NCI-H1092 treated with DMSO at 0.1 percent for 48 hours (cell line): ENCODE measurements around the gene KLC1.

Experiments used
- DNase-seq: peaks from one replicate; lab custom pipeline; 2025; lab: John Stamatoyannopoulos, UW

The KLC1 gene

GRCh38 chr14:103659631-103660030 is 30.6 kb downstream of the KLC1 start:
- DNase-seq, result no peak

- no peak for DNase-seq
Observed at GRCh38 chr14:103662029-103662428, 33.0 kb downstream of the KLC1 start.

- DNase-seq, result no peak
Observed at GRCh38 chr14:103662591-103662990, 33.6 kb downstream of the KLC1 start.

- no peak for DNase-seq
Observed at GRCh38 chr14:103663506-103663905, 34.5 kb downstream of the KLC1 start.

- no peak for DNase-seq
Observed at GRCh38 chr14:103667671-103668070, 38.7 kb downstream of the KLC1 start.

GRCh38 chr14:103668117-103668516 is 39.1 kb downstream of the KLC1 start:
- no peak for DNase-seq

- DNase-seq, result no peak
Observed at GRCh38 chr14:103669370-103669769, 40.4 kb downstream of the KLC1 start.

GRCh38 chr14:103671911-103672310 is 42.9 kb downstream of the KLC1 start:
- DNase-seq, result no peak

GRCh38 chr14:103675957-103676356 is 46.9 kb downstream of the KLC1 start:
- no peak for DNase-seq

GRCh38 chr14:103676881-103677675 is 48.1 kb downstream of the KLC1 start:
- DNase-seq, result no peak

- no peak for DNase-seq
Observed at GRCh38 chr14:103679351-103679750, 50.3 kb downstream of the KLC1 start.

- DNase-seq, result no peak
Observed at GRCh38 chr14:103680491-103681231, 51.6 kb downstream of the KLC1 start.

- DNase-seq, result no peak
Observed at GRCh38 chr14:103683139-103683538, 54.1 kb downstream of the KLC1 start.

- DNase-seq, result no peak
Observed at GRCh38 chr14:103684471-103684870, 55.5 kb downstream of the KLC1 start.

GRCh38 chr14:103684871-103685270 is 55.9 kb downstream of the KLC1 start:
- DNase-seq, result no peak

GRCh38 chr14:103685276-103686211 is 56.5 kb downstream of the KLC1 start:
- DNase-seq, result no peak

GRCh38 chr14:103686831-103687485 is 57.9 kb downstream of the KLC1 start:
- no peak for DNase-seq

- DNase-seq, result no peak
Observed at GRCh38 chr14:103687712-103688111, 58.7 kb downstream of the KLC1 start.

- no peak for DNase-seq
Observed at GRCh38 chr14:103688441-103688840, 59.4 kb downstream of the KLC1 start.

- DNase-seq, result no peak
Observed at GRCh38 chr14:103688906-103689902, 60.2 kb downstream of the KLC1 start.

- no peak for DNase-seq
Observed at GRCh38 chr14:103690332-103690731, 61.3 kb downstream of the KLC1 start.
